ENCODE data around the gene MEI1.
"Not testable (repeated sequence)": the region's sequence is repeated elsewhere in the genome, so short reads cannot be mapped to it uniquely, and the experiment has no call there.

MEI1 gene

GRCh38 chr22:41683616-41684015 lies 15.7 kb upstream of the MEI1 start:
- TF ChIP-seq CTCF (IDR thresholded peaks at IDR 0.05; ENCODE audit: low read depth, low read length, poor library complexity, severe bottlenecking) (no peak), EZH2phosphoT487 (IDR thresholded peaks at IDR 0.05; ENCODE audit: borderline replicate concordance, low read length) (no peak)
- Histone ChIP-seq H3F3A (ENCODE audit: control insufficient read depth, insufficient read depth) (peaks cover 21% of the 10 kb centered on the region), H3K4me2 (ENCODE audit: low read length) (peak overlapping the region; percentile 80), H3K4me1 (ENCODE audit: control insufficient read depth, low read length) (peaks cover 45% of the 10 kb centered on the region), H3K27me3 (ENCODE audit: control insufficient read depth, low read length) (no peaks in the 10 kb centered on the region), H3K27ac (ENCODE audit: low read depth, low read length) (peak overlapping the region; percentile 68), H3K4me3 (ENCODE audit: low read length) (no peak overlapping the region), H3K79me2 (ENCODE audit: control insufficient read depth, low read length) (peaks cover 100% of the 10 kb centered on the region), H3K36me3 (ENCODE audit: control insufficient read depth, low read length) (peaks cover 52% of the 10 kb centered on the region), H3K9me2 (replicated peaks; ENCODE audit: control insufficient read depth, low read length) (no peaks in the 10 kb centered on the region), H4K20me1 (ENCODE audit: control insufficient read depth, insufficient read depth, low read depth, low read length) (peaks cover 18% of the 10 kb centered on the region), H3K9me3 (ENCODE audit: control insufficient read depth, insufficient read depth, low read length) (no peaks in the 10 kb centered on the region)

GRCh38 chr22:41684194-41684593 lies 15.1 kb upstream of the MEI1 start:
- no peak for TF ChIP-seq EZH2phosphoT487 (IDR thresholded peaks at IDR 0.05; ENCODE audit: borderline replicate concordance, low read length)
- TF ChIP-seq CTCF (IDR thresholded peaks at IDR 0.05; ENCODE audit: low read depth, low read length, poor library complexity, severe bottlenecking) = no peak
- Histone ChIP-seq H3K4me1 (ENCODE audit: control insufficient read depth, low read length) (peaks cover 45% of the 10 kb centered on the region), H3K79me2 (ENCODE audit: control insufficient read depth, low read length) (peaks cover 100% of the 10 kb centered on the region), H3K27ac (ENCODE audit: low read depth, low read length) (peak overlapping the region; percentile 20; the same call in 1 of the 2 replicates), H3K9me2 (replicated peaks; ENCODE audit: control insufficient read depth, low read length) (no peaks in the 10 kb centered on the region), H3K4me3 (ENCODE audit: low read length) (no peak overlapping the region), H4K20me1 (ENCODE audit: control insufficient read depth, insufficient read depth, low read depth, low read length) (peaks cover 18% of the 10 kb centered on the region), H3K4me2 (ENCODE audit: low read length) (peak overlapping the region; percentile 80), H3K9me3 (ENCODE audit: control insufficient read depth, insufficient read depth, low read length) (no peaks in the 10 kb centered on the region), H3F3A (ENCODE audit: control insufficient read depth, insufficient read depth) (peaks cover 21% of the 10 kb centered on the region), H3K36me3 (ENCODE audit: control insufficient read depth, low read length) (peaks cover 46% of the 10 kb centered on the region), H3K27me3 (ENCODE audit: control insufficient read depth, low read length) (no peaks in the 10 kb centered on the region)

GRCh38 chr22:41686890-41687289 lies 12.4 kb upstream of the MEI1 start:
- not testable (repeated sequence) for H4K20me1 ChIP-seq (ENCODE audit: control insufficient read depth, insufficient read depth, low read depth, low read length); H3K9me2 ChIP-seq (replicated peaks; ENCODE audit: control insufficient read depth, low read length); H3K9me3 ChIP-seq (ENCODE audit: control insufficient read depth, insufficient read depth, low read length); H3K27ac ChIP-seq (ENCODE audit: low read depth, low read length); H3K27me3 ChIP-seq (ENCODE audit: control insufficient read depth, low read length)
- peaks cover 20% of the 10 kb centered on the region for H3K36me3 ChIP-seq (ENCODE audit: control insufficient read depth, low read length)
- peaks cover 22% of the 10 kb centered on the region for H3F3A ChIP-seq (ENCODE audit: control insufficient read depth, insufficient read depth)
- H3K4me3 ChIP-seq (ENCODE audit: low read length) = peak overlapping the region; percentile 87
- peaks cover 41% of the 10 kb centered on the region for H3K4me1 ChIP-seq (ENCODE audit: control insufficient read depth, low read length)
- H3K79me2 ChIP-seq (ENCODE audit: control insufficient read depth, low read length) = peaks cover 78% of the 10 kb centered on the region
- H3K4me2 ChIP-seq (ENCODE audit: low read length) = peak overlapping the region; percentile 86

GRCh38 chr22:41687901-41688364 lies 11.4 kb upstream of the MEI1 start:
- peaks cover 3% of the 10 kb centered on the region; the same call in 1 of the 2 replicates for H4K20me1 ChIP-seq (ENCODE audit: control insufficient read depth, insufficient read depth, low read depth, low read length)
- peaks cover 20% of the 10 kb centered on the region for H3F3A ChIP-seq (ENCODE audit: control insufficient read depth, insufficient read depth)
- H3K36me3 ChIP-seq (ENCODE audit: control insufficient read depth, low read length) = peaks cover 15% of the 10 kb centered on the region
- peak overlapping the region; percentile 86 for H3K4me2 ChIP-seq (ENCODE audit: low read length)
- H3K9me3 ChIP-seq (ENCODE audit: control insufficient read depth, insufficient read depth, low read length) = no peaks in the 10 kb centered on the region
- H3K9me2 ChIP-seq (replicated peaks; ENCODE audit: control insufficient read depth, low read length) = no peaks in the 10 kb centered on the region
- H3K79me2 ChIP-seq (ENCODE audit: control insufficient read depth, low read length) = peaks cover 67% of the 10 kb centered on the region
- H3K4me1 ChIP-seq (ENCODE audit: control insufficient read depth, low read length) = peaks cover 38% of the 10 kb centered on the region
- H3K4me3 ChIP-seq (ENCODE audit: low read length) = peak overlapping the region; percentile 87
- H3K27me3 ChIP-seq (ENCODE audit: control insufficient read depth, low read length) = no peaks in the 10 kb centered on the region
- no peak for TF ChIP-seq EZH2phosphoT487 (IDR thresholded peaks at IDR 0.05; ENCODE audit: borderline replicate concordance, low read length)
- TF ChIP-seq CTCF (IDR thresholded peaks at IDR 0.05; ENCODE audit: low read depth, low read length, poor library complexity, severe bottlenecking) = no peak
- H3K27ac ChIP-seq (ENCODE audit: low read depth, low read length) = peak overlapping the region; percentile 79

Measured in DOHH2 (cell line).